ENCODE measurements around the gene SQOR.
A peak's percentile ranks its signal among the peaks of the same experiment; 100 is the strongest.
"Not testable (repeated sequence)": the region's sequence is repeated elsewhere in the genome, so short reads cannot be mapped to it uniquely, and the experiment has no call there.

SQOR gene

GRCh38 chr15:45631776-45632175 is 3.1 kb upstream of the SQOR start:
- DNase-seq (ENCODE audit: low spot score) = no peak

GRCh38 chr15:45635191-45635638 is 386 bp downstream of the SQOR start:
- peak; percentile 66 for DNase-seq (ENCODE audit: low spot score)

GRCh38 chr15:45635763-45636292 is 999 bp downstream of the SQOR start:
- DNase-seq (ENCODE audit: low spot score) = no peak

GRCh38 chr15:45637141-45637540 is 2.3 kb downstream of the SQOR start:
- DNase-seq (ENCODE audit: low spot score) = no peak

GRCh38 chr15:45637552-45638033 is 2.8 kb downstream of the SQOR start:
- peak; percentile 67 for DNase-seq (ENCODE audit: low spot score)

- DNase-seq (ENCODE audit: low spot score) = no peak
Observed at GRCh38 chr15:45640616-45641015, 5.8 kb downstream of the SQOR start.

GRCh38 chr15:45641374-45641781 is 6.5 kb downstream of the SQOR start:
- no peak for DNase-seq (ENCODE audit: low spot score)

- DNase-seq (ENCODE audit: low spot score) = no peak
Observed at GRCh38 chr15:45641999-45642932, 7.4 kb downstream of the SQOR start.

GRCh38 chr15:45644437-45644836 is 9.6 kb downstream of the SQOR start:
- no peak for DNase-seq (ENCODE audit: low spot score)

GRCh38 chr15:45645026-45645980 is 10.5 kb downstream of the SQOR start:
- no peak for DNase-seq (ENCODE audit: low spot score)

GRCh38 chr15:45646220-45646619 is 11.4 kb downstream of the SQOR start:
- DNase-seq (ENCODE audit: low spot score) = no peak

GRCh38 chr15:45647828-45648227 is 13.0 kb downstream of the SQOR start:
- no peak for DNase-seq (ENCODE audit: low spot score)

GRCh38 chr15:45648521-45649200 is 13.8 kb downstream of the SQOR start:
- no peak for DNase-seq (ENCODE audit: low spot score)

- DNase-seq (ENCODE audit: low spot score) = not testable (repeated sequence)
Observed at GRCh38 chr15:45650007-45650406, 15.2 kb downstream of the SQOR start.

- DNase-seq (ENCODE audit: low spot score) = no peak
Observed at GRCh38 chr15:45650889-45651525, 16.2 kb downstream of the SQOR start.

GRCh38 chr15:45653702-45654424 is 19.0 kb downstream of the SQOR start:
- DNase-seq (ENCODE audit: low spot score) = no peak

GRCh38 chr15:45654749-45655148 is 19.9 kb downstream of the SQOR start:
- no peak for DNase-seq (ENCODE audit: low spot score)

GRCh38 chr15:45657254-45657653 is 22.4 kb downstream of the SQOR start:
- no peak for DNase-seq (ENCODE audit: low spot score)

GRCh38 chr15:45657764-45658545 is 23.1 kb downstream of the SQOR start:
- no peak for DNase-seq (ENCODE audit: low spot score)
